Stimulated activated CD4-positive, alpha-beta T cell treated with anti-CD3 and anti-CD28 coated beads, Interleukin-15, amount 100 ng/mL, for 24 hours (primary cell): ENCODE data around the gene IL15.
"Not testable (repeated sequence)": the region's sequence is repeated elsewhere in the genome, so short reads cannot be mapped to it uniquely, and the experiment has no call there.

Experiments
- DNase-seq: peaks from one replicate; pipeline ENCODE4 v3.0.0-alpha.2; 2020

The IL15 gene, protein sequence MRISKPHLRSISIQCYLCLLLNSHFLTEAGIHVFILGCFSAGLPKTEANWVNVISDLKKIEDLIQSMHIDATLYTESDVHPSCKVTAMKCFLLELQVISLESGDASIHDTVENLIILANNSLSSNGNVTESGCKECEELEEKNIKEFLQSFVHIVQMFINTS

DNA sequence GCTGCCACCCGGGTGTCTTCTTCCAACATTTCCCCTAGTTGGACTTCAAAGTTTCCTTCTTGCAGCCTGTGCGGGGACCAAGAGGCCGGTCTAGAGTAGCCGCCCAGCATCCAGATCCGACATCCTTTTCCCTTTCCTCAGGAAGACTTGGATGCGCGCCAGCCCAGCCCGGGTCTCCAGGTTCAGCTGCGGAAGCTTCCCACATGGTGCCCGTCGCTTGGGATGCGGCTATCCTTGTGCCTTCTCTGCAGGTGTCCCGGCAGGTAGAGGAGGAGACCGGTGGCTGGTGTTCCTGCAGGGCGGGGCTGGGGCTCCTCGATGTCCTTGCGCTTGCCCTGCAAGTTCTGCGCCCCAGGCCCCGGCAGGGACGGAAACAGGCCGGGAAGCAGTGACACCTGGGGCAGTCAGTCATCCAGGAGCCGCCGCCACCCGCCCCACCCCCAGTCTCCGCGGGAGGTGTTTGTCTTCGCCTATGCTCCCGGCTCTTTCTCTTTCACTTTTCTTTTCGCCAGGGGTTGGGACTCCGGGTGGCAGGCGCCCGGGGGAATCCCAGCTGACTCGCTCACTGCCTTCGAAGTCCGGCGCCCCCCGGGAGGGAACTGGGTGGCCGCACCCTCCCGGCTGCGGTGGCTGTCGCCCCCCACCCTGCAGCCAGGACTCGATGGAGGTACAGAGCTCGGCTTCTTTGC lies at the start of gene IL15:
TSS of gene IL15 (plus strand) at position 502 of the 689 bp plus-strand sequence. CDS start 82,882 bp downstream, outside the sequence.
- peak; percentile 84 for DNase-seq

DNA sequence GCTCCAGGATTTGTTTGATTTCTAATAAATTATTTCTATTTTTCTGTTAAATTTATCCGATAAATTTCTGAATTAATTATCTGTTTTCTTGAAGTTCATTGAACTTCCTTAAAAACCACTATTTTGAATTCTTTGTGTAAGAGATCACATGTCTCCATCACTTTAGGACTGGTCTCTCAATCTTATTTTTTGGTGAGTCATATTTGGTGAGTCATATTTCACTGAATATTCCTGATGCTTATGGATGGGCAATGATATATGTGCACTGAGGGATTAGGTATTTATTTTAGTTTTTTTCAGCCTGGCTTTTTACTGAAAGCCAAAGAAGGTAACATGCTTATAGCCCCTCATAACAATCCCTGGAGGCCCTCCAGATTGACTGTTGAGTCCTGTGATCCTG lies 48.5 kb upstream of the IL15 start:
- no peak for DNase-seq

DNA sequence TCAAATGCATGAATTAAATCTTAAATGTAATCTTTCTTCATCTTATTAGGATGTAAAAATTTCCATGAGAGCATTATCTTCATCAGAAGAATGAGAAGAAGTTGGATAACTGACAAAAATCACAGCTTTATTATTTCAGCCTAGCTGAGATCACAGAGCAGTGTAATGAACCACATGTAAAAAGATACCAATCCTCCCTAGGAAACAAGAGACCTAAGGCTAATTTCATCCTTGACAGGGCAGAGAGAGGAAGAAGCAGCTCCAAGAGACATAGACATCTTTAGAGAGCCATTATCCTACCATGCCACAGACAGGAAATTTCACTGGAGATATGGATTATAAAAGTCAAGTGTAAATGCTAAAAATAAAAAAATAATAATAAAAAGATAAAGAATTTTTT lies 40.9 kb upstream of the IL15 start:
- DNase-seq, result no peak

DNA sequence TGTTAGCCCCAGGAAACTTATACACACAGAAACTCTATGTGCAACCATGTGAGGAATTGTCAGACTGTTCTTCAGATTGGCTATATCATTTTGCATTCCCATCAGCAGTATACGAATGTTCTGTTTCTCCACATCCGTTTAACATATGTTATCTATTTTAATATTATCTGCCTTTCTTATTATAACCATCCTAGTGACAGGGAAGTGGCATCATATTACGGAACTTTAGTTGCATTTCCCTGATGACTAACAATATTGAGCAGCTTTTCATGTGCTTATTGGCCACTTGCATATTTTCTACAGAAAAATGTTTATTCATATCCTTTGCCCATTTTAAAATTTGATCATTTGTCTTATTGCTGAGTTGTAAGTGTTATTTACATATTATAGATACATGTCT lies 36.5 kb upstream of the IL15 start:
- DNase-seq, result no peak

DNA sequence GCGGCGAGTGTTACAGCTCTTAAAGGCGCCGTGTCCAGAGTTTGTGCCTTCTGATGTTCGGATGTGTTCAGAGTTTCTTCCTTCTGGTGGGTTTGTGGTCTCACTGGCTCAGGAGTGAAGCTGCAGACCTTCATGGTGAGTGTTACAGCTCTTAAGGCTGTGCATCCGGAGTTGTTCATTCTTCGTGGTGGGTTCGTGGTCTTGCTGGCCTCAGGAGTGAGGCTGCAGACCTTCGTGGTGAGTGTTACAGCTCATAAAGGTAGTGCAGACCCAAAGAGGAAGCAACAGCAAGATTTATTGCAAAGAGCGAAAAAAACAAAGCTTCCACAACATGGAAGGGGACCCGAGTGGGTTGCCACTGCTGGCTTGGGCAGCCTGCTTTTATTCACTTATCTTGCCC lies 31.7 kb upstream of the IL15 start:
- DNase-seq, result not testable (repeated sequence)

DNA sequence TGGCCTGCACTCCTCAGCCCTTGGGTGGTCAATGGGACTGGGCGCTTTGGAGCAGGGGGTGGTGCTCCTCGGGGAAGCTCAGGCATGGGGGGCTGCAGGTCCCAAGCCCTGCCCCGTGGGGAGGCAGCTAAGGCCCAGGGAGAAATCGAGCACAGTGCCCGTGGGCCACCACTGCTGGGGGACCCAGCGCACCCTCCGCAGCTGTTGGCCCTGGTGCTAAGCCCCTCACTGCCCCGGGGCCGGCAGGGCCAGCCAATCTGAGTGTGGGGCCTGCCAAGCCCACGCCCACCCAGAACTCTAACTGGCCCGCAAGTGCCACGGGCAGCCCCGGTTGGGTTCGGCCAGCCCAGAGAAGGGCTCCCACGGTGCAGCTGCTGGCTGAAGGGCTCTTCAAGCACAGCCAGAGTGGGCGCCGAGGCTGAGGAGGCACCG lies 30.9 kb upstream of the IL15 start:
- no peak for DNase-seq

DNA sequence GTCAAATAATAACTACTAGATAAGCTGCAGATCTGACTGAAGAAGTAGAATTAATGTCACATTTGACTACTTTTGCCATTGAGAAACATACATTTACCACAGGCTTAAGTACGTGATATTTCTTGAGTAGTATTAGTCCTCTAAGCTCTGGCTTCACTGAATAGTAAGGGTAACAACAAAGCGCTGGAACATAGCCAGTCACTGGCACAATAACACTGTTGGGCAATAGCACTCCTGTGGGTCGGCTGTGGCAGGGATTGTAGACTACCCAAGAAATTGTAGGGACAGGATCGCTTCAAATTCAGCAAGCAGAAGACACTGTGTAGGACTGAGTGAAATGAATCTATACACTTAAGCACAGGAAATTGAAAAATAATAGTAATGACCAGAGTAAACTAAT lies 27.1 kb upstream of the IL15 start:
- DNase-seq, result no peak

DNA sequence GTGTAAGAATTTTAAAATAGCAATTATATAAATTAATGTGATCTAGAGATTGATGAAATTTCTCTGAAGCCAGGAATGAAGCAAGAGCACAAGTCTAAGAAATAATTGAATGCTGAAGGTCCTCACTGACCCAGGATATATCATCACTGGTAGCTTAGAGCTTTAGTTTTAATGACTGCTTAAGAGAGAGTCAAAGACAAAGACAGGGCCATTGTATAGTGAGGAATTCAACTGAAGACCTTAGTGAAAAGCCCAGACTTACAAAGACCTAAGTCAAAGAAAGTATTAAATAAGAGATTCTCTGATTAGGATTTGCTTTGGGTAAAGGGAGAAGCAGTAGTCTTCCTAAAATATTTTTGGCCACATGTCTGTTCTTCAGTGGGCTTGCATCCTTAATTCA lies 26.0 kb upstream of the IL15 start:
- DNase-seq, result no peak

DNA sequence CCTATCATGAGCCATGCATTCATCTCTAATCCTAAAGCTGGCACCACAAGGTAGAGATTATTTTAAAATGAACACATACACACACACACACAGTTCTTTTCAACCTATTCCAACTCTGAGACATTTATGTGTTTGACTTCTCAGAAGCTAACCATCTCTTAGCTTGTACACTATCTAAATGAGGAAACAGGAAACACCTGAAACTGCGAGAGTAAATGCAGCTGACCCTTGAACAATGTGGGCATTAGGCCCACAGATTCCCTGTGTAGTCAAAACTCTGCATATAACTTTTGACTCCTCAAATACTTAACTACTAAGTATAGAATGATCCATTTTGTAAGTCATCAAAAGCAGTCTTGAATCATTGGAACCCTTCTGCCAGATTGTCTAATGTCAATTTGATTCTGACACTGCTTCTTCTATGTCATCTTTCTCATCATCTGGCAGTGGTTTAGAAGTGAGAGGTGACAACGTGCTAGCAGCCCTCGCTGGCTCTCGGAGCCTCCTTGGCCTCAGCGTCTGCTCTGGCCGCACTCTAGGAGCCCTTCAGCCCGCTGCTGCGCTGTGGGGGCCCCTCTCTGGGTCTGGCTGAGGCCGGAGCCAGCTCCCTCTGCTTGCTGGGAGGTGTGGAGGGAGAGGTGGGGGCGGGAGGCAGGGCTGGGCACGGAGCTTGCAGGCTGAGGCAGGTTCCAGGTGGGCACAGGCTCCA lies 21.4 kb upstream of the IL15 start:
- no peak for DNase-seq

DNA sequence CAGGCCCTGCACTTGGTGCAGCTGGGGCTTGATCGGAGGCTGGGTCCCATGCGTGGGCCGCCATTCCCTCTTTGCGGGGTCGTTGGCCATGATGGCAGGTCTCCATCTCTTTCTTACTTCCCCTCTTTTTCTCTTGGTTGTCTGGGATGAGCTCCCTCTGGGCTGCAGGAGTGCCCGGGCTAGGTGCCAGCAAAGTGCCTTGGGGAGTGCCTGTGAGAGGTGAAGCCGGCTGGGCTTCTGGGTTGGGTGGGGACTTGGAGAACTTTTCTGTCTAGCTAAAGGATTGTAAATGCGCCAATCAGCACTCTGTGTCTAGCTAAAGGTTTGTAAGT lies 20.8 kb upstream of the IL15 start:
- not testable (repeated sequence) for DNase-seq

DNA sequence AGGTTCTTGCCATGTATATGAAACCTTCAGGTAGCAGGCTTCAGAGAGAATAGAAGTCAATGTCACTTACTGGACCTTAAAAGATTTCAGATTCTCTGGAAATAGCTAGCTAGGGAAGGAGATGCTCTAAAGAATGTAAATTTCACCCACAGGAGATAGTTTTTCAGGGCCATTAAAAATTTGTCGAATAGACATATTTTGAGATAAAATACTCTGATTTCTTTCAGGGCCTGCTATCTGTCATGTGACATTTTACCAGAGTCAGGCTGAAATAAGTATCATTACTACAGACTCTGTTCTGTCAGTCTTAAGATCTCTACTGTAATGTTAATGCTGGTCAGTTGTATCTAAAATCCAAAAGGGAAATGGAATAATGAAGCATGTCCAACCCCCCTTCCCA lies 15.7 kb upstream of the IL15 start:
- no peak for DNase-seq

DNA sequence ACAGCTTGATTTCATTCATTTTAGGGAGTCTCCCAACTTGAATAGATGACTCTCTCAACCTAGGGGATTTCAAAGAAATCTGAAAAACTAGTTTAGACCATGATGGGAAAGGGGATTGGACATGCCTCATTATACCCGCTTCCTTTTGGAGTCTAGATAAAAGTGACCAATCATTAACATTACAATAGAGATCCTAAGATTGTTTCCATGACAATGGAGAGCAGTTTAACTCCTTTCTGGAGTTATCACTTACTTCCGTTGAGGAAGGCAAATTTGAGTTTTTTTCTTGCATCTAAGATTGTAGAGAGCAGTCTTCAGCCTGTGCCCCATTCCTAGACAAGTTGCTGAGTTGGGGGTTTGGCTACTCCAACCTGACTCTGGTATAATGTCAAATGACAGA lies 11.4 kb upstream of the IL15 start:
- DNase-seq, result no peak

DNA sequence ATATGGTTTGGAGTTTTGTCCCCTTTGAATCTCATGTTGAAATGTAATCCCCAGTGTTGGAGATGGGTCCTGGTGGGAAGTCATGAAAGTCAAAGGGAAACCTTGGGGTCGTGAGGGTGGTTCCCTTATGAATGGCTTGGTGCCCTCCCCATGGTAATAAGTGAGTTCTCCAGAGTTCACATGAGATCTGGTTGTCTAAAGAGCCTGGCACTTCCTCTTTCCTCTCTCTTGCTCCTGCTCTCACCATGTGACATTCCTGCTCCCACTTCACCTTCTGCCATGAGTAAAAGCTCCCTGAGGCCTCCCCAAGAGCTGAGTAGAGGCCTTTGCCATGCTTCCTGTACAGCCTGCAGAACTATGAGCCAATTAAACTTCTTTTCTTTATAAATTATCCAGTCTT lies 5.5 kb upstream of the IL15 start:
- no peak for DNase-seq

DNA sequence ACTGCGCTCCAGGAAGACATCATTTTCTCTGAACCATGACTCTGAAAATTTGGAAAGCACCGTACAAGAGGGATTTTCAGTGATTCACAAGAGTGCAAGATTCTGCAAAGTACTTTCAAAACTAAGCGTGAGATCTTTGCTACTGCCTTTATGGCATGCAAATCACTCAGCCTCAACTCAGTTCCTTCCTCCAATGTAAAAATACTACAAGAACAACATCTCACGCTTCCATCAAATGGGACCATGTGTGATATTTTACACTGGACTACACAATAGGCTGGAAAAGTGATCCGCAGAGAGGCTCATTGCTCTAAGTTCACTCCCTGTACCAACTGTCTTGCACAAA lies 674 bp upstream of the IL15 start:
- DNase-seq, result no peak

DNA sequence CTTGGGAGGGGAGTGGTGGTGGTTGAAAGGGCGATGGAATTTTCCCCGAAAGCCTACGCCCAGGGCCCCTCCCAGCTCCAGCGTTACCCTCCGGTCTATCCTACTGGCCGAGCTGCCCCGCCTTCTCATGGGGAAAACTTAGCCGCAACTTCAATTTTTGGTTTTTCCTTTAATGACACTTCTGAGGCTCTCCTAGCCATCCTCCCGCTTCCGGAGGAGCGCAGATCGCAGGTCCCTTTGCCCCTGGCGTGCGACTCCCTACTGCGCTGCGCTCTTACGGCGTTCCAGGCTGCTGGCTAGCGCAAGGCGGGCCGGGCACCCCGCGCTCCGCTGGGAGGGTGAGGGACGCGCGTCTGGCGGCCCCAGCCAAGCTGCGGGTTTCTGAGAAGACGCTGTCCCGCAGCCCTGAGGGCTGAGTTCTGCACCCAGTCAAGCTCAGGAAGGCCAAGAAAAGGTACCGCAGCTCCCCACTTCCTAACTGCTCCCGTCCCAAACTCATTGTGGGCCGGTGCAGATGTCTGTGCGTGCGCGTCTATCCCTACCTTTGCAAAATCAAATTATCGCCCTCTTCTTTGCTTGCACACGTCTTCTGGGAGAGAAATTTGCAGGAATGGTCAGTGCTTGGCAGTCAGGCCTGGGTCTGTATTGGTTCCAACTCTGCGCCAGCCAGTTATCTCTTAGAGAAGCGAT lies 533 bp downstream of the IL15 start:
- peak; percentile 56 for DNase-seq

DNA sequence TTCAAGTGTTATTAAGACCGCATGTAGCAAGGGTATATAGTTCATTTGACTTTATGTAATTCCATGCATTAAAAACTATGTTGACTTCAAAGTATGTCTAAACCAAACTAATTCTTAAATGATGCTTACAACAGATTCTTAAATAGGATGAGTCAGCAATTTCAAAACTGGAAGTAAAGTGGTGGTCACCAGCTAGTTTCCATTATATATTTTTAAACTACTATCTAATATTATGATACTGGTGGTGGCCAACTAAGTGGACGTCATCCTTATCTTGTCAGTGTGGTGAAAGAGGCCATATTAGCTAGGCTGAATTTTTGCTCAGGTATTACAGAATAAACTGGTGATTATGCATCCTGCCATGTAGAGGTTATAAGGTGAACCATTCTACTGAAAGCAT lies 1.2 kb downstream of the IL15 start:
- no peak for DNase-seq

DNA sequence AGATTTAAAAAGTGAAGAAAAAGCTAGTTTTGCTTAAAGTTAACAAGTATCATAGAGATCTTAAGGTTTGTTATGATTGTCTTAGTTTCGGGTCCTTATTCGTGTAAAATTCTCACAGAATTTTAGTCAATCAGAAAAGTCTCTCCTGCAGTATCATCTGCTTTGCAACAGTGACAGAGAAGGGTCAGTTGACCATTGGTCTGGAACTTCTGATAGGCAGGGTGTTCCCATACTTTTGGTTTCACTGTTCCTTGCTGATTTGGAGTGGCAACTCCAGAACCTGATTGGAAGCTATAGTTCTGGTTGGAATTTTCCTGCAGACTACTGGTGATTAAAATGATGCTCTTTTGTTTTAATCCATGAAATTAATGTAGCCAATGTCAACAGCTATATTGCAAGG lies 1.8 kb downstream of the IL15 start:
- DNase-seq, result no peak

DNA sequence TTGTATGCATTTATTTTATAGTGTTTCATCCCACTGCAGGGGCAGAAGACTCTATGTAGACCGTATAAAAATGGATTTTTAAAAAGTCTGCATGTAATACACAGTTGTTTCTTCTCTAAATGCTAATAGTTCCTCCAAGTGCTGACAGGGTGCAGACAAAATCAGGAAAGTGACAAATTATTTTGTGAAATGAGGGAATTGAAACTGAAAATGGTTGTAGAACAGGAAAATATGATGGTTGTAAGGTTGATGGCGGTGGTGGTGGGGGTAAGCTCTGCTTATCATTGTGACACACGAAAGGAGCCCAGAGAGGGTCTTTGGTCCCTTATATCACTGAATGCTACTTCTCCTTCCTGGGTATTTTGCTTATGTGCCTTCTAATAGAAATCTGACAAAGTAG lies 4.3 kb downstream of the IL15 start:
- DNase-seq, result no peak

DNA sequence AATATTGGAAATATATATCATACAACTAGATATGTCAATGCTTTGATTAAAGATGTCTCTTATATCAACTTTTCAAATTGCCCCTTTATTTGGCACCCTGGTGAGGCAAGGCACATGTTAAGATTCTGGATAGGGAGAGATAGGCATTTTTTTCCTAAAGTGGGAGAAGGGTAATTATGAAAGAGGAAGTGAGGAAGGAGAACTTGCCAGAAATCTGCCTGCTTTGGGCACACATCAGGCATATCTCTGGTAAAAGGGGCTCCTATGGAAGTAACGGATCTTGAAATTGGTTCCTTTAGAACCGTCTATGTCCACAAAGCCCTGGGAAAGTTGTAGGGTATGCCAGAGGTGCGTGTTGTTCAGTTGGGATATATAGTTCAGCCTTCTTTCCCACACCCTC lies 5.7 kb downstream of the IL15 start:
- no peak for DNase-seq

DNA sequence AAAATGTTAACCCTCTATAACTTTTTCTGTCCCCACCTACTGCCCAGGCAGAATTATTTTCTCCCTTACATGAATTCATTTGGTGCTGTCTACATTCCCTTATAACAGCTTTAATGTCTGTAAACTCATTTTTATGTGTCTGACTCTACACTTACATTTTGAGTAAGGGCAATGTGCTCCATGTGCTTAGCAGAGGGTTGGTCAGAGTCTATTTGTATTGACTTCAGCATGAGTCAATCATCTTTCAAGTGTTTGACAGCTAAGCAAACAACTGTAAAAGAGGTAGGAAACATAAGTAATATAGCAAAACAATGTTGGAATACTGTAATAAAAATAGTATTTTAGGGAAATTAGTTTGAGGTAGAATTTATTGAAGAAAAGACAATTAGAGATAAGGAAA lies 6.3 kb downstream of the IL15 start:
- no peak for DNase-seq

DNA sequence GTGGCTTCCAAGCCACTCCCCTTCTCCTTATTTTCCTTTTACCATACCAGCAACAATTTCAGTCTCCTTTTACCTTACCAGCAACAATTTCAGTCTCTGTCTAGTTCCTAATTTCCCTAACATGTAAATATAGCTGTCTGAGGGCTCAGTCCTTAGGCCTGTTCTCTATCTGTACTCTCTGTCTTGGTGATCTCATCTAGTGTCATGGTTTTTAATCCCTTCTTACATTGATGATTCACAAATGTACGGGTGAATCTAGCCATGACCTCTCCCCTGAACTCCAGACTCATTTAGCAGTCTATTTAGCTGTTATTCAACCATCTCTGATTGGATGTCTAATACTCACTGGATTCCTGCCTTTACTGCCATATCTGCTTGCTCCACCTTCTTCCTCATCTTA lies 7.2 kb downstream of the IL15 start:
- no peak for DNase-seq

DNA sequence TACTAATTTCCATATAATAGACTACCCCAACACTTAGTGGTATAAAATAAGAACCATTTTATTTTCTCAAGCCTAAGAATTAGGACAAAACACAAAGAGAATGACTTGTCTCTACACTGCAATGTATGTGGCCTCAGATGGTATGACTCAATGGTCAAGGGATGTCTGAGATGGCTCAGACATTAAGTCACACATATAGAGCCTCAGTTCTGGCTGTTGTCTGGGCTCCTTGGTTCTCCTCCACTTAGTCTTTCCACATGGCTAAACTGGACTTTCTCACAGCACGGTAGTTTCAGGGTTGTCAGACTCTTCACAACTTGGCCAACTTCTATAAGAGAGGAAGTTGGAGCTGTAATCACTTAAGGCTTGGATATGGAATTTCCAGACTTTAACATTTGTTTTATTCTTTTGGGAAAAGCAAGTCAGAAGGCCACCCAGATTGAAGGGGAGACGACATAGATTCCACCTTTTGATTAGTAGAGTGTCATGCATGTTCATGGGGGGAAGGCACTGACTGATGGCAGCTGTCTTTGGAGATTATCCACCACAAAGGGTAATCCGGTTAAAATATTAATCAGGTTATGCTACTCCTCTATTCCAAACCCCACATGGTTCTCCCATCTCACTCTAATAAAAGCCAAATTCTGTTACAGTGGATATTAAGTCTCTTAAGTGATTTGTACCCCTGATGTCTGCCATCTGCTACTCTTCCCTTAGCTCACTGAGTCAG lies 9.4 kb downstream of the IL15 start:
- no peak for DNase-seq

DNA sequence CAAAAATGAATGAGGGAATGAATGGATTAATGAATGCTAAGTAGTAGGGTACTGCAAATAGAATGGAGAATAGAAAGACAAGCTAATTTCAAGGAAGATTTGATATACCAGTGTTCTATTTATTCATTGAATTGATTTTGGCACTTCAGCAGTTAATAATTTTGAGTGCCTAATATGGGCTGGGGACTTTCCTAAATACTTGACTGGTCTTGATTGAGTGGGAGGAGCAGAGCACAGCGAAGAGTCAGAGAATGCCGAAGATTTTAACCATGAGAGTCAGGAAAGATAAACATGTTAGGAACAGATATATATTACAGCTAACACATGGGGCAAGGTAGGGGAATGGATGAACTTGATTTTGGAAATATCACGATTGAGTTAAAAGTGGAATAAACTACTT lies 10.6 kb downstream of the IL15 start:
- no peak for DNase-seq
